NAMALWA (cell line): ENCODE results near the gene CAMK2G.
"Not testable (repeated sequence)": the region's sequence is repeated elsewhere in the genome, so short reads cannot be mapped to it uniquely, and the experiment has no call there.

Experiments
- DNase-seq: peaks from one replicate; pipeline ENCODE4 v3.0.0-alpha.2; 2015; ENCODE audit warnings: low spot score

Gene CAMK2G

DNA sequence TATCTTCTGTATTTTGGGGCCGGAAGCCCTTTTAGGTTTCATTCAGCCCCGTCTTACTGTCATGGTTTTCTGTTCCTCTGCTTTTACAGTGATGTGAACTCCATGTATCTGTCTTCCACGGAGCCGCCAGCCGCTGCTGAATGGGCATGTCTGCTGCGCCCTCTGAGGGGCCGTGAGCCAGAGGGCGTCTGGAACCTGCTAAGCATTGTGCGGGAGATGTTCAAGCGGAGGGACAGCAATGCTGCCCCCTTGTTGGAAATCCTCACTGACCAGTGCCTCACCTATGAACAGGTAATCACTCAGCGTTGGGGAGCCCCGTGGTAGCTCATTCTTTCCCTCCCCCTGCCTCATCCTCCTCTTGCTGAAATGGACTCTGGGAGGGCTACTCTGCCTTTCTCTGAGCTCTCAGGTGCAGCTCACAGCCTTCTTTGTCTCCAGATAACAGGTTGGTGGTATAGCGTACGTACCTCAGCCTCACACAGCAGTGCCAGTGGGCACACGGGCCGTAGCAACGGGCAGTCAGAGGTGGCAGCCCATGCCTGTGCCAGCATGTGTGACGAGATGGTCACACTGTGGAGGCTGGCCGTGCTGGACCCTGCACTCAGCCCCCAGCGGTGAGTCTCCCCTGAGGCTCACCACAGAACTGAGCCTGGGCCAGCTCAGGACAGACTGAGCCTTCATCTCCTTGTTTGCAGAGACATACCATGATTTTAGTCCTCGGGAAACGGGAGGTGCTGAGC, 83.3 kb downstream of the CAMK2G start:
- DNase-seq = no peak

DNA sequence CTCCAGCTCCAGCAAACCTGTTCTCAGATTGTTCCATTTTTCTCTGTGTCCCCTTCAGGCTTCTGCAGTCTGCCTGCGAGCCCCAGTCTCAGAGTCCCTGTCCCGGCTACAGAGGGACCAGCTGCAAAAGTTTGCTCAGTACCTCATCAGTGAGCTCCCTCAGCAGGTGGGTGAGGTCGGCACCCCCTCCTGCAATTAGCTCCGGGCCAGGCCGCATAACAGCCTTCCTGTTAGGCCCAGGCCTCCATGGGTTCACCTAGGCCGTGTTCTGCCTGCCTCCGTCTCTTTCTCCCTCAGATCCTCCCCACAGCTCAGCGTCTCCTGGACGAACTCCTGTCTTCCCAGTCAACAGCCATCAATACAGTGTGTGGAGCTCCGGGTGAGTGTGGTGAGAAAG, 84.7 kb downstream of the CAMK2G start:
- DNase-seq = no peak

DNA sequence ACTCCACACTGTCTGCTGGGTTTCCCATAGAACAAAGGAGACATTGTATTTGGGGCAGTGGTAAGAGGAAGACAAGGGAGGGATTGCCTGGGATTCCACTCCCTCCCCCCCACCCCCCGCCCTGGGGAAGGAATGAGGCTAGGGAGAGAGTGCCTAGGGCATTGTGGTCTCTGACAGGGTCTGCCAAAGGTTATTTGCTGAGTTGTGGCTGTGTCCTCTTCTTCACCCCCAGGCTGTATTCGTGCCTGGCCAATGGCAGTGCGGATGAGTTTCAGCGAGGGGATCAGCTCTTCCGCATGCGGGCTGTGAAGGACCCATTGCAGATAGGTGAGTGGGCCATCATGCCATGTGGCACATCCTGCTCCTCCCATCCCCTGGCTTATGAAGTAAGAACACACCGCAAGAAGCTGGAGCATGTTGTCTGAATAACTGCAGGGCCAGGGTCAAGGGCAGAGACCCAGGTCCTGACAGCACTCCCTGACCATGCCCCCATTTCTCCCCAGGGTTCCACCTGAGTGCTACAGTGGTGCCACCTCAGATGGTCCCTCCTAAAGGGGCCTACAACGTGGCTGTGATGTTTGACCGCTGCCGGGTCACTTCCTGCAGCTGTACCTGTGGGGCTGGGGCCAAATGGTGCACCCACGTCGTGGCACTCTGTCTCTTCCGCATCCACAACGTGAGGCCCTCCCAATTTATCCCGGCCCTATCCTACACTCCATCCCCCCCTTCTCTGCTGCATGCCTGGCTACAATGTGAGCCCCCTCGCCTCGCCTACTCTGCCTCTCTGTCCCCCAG, 85.3 kb downstream of the CAMK2G start:
- no peak for DNase-seq

DNA sequence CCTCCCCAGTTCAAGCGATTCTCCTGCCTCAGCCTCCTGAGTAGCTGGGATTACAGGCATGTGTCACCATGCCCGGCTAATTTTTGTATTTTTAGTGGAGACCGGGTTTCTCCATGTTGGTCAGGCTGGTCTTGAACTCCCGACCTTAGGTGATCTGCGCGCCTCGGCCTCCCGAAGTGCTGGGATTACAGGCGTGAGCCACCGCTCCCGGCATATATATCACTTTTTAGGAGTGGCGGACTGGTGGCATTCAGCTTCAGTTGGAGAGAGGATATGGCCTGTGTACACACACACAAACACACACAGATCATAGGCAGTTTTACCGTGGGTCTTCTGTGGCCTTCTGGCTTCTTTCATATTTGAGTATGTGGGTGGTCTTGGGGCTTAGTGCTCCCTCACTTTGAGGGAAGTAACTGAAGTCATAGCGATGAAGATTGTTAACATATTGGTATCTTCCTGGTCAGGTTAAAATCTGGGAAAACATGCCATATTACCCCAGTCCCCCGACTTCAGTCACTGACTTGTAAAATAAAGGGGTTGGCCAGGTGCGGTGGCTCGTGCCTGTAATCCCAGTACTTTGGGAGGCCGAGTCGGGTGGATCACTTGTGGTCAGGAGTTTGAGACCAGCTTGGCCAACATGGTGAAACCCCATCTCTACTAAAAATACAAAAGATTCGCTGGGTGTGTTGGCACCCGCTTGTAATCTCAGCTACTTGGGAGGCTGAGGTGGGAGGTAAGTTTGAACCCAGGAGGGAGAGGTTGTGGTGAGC, 87.1 kb downstream of the CAMK2G start:
- not testable (repeated sequence) for DNase-seq

DNA sequence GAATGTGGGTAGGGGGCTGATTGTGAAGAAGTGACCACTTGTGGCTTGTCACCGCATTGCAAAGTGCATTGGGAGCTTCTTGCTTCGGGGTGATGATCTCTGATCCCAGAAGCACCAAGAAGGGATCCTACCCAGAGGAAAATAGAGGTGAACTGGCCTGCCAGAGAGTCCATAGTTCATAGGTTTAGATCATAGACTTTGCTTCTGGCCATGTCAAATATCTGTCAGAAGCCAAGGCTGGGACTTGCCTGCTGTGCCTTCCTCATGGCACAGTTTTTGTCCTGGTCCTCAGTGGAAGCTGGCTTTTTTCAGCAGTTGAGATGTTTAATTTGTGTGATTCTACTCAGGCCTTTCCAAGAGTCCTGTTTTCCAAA, 87.9 kb downstream of the CAMK2G start:
- DNase-seq = no peak

DNA sequence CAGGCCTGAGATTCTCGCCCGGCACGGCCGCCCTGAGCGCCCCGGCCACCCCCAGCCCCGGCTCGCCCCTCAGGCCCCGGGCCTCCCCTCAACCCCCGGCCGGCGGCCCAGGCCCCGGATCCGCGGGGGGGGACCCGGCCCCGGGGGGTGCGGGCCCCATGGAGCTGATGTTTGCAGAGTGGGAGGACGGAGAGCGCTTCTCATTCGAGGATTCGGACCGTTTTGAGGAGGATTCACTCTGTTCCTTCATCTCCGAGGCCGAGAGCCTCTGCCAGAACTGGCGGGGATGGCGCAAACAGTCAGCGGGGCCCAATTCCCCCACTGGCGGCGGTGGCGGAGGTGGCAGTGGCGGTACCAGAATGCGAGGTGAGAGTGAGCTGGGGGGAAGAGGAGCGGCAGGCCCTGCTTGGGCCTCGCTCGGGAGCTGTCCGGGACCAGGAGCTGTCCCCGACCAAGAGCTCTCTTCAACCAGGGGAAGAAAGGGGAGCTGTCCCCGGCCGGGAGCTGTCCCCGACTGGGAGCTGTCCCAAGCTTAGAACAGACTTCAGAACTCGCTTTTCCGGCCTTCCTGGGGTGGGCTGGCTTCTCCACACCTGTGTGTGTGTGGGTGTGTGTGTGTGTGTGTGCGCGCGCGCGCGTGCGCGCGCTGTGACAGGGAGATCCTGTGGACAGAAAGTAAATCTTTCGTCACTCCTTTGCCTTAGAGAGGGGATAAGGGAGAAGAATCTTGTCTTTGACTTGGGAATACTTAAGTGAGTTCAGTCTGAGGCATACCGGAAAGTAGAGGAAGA, 88.4 kb downstream of the CAMK2G start:
- peak; percentile 33 for DNase-seq

DNA sequence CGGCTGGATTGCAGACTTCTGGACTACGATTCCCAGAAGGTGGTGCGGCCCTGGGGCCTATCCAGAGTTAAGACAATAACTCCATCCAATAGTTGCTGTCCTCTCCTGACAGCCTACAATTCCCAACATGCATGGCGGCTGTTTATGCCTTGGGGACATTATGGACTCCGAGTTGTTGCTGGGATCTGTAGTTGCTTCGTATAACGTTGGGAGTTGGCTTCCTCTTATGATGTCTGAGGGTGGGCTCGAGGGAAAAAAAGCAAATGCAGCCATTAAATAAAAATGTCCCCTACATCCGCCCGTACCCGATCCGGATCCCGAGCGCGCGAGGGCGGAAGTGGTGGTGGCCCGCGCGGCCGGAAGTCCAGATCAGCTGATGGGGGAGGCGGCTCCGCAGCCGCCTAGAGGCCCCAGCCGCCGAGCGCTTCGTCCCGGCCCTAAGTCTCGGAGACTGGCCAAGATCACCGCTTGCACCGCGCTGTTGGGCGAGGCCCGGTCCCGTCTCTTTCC, 89.1 kb downstream of the CAMK2G start, which contains the start of gene ZSWIM8:
Gene ZSWIM8 (plus strand): TSS at position 396 of the 510 bp plus-strand sequence. CDS start 273 bp downstream, outside the sequence.
- peak; percentile 90 for DNase-seq

DNA sequence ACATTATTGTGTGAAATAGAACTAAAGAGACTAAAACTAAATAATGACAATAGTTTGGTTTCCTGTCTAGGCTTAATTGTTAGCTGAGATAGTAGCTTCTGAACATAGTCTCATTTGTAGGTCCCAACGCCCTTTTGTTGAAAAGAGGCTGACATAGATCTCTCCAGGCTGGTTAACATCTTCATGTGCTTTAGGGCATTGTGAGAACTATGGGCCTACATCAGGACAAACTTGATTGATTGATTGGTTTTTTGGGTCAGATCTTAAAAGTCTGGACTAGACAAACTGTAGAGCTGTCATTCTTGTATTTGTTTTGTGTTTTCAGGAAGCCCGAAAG, 91.6 kb downstream of the CAMK2G start:
- DNase-seq = no peak

DNA sequence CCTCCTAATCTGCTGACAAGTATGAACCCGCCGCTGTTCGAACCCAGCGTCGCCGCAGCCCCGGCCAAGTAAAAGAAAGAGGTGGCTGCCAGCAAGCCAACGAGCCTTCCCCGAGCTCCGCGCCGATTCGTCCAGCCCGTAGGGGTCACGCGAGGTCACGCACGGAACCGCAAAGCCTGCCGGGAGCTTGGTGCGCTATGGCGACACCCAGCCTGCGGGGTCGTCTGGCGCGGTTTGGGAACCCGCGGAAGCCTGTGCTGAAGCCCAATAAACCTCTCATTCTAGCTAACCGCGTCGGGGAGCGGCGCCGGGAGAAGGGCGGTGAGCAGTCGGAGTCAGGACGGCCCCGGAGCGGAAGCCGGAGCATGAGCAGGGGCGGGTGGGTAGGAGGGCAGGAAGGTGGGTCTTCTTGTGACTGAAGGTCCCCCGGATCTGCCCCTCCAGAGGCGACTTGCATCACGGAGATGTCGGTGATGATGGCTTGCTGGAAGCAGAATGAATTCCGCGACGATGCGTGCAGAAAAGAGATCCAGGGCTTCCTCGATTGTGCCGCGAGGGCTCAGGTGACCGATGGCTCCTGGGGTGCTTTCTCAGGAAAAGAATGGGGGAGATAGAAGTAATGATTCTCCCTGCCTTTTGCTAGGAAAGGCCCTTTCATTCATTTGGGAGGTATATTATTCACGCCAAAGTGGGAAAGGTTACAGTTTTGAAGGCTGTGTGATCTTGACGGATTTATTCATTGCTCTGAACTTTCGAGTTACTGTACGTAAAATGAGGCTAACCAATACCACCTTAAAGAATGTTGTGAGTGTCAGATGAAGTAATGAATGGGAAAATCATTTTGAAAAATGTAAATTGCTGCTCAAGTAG, 92.2 kb downstream of the CAMK2G start, which contains the start of gene CHCHD1:
Gene CHCHD1 (plus strand): TSS at position 170 of the 870 bp plus-strand sequence. CDS start 28 bp downstream, at position 198.
- DNase-seq = peak; percentile 80

DNA sequence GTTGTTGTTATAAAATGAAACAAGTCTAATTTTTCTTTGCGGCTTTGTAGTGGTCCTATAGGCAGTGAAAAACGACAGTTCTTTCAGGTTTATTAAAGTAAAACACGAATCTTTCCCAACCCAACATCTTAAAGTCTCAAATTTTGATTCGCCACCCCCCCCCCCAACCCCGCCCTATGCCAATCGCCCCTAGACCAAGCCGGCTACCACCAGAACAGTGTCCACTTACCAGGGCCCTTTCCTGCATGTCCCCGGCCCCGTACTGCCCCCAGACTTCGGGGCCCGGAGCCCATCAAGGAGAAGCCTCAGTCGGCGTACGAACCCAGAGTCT, 92.8 kb downstream of the CAMK2G start:
- no peak for DNase-seq

DNA sequence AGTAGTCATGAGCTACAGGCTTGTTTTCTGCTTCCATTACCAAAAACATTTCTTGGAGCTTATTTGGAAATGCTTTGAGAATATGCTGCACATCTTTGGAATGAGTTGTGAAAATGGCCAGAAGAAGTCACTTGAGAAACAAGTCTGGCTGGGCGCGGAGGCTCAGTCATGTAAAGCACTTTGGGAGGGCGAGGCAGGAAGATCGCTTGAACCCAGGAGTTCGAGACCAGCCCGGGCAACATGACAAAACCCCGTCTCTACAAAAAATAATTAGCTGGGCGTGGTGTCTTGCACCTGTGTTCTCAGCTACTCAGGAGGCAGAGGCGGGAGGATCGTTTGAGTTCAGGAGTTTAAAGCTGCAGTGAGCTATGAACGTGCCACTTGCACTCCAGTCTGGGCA, 93.4 kb downstream of the CAMK2G start:
- peak; percentile 41 for DNase-seq

DNA sequence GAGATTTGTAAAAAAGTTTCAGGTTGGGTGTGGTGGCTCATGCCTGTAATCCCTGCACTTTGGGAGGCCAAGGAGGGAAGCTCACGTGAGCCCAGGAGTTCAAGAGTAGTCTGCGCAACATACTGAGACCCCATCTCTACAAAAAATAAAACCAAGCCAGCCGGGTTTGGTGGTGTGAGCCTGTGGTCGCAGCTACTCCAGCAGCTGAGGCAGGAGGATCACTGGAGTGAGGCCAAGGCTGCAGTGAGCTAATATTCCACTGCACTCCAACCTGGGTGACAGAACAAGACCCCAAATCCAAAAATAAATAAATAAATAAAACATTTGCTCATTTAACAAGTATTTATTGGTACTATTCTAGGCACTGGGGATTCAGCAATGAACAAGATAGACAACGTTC, 94.1 kb downstream of the CAMK2G start:
- DNase-seq = no peak

DNA sequence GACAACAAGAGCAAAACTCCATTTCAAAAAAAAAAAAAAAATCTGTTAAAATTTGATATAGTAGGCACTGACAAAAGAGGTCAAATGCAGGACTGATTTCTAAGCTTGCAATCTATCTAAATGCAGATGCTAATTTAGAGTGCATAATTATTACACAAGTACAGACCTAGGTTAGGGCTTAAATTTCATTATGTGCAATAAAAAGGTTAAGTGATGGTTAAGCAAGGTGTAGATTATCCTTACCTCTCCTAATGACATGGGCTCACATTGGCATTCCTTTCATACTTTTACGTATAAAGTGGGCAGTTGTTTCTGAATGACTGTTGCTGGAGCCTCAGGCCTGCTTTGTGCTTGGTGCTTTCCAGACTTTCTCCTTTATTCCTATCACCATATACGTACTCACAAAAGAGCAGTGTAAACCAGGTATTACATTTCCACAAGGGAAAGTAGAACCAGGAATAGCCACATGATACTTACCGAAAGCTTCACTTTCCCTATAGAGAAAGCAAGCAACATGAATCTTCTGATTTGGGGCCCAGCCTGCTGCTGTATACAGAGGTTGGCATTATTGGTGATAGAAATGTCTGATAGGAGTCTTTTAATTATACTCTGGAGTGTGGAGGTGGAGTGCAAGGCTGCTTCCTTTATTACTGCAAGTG, 94.7 kb downstream of the CAMK2G start:
- no peak for DNase-seq

DNA sequence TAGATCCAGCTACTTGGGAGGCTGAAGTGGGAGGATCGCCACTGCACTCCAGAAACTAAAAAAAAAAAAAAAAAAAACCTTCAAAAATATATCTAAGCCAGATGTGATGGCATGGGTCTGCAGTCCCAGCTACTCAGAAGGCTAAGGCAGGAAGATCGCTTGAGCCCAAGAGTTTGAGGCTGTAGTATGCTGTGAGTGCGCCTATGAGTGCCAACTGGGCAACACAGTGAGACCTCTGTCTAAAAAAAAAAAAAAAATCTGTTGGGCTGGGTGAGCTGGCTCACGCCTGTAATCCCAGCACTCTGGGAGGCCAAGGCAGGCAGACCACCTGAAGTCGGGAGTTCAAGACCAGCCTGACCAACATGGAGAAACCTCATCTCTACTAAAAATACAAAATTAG, 95.3 kb downstream of the CAMK2G start:
- no peak for DNase-seq

DNA sequence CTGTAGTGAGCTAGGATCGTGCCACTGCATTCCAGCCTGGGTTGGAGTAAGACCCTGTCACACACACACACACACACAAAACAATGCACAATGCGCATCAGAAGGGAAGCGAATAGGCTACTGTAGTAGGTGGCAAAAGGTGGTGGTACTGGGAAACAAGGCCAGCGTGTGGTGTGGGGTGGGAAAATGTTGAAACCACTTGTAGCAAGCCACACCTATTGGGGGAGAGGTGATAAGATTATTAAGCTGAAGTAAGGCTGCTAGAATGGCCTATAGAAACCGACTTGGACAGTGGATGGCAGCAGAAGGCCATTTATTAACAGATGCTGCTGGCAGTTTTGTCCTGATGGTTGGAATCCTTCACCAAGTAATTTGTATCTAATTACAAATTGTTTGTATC, 99.7 kb downstream of the CAMK2G start:
- DNase-seq = peak; percentile 37

DNA sequence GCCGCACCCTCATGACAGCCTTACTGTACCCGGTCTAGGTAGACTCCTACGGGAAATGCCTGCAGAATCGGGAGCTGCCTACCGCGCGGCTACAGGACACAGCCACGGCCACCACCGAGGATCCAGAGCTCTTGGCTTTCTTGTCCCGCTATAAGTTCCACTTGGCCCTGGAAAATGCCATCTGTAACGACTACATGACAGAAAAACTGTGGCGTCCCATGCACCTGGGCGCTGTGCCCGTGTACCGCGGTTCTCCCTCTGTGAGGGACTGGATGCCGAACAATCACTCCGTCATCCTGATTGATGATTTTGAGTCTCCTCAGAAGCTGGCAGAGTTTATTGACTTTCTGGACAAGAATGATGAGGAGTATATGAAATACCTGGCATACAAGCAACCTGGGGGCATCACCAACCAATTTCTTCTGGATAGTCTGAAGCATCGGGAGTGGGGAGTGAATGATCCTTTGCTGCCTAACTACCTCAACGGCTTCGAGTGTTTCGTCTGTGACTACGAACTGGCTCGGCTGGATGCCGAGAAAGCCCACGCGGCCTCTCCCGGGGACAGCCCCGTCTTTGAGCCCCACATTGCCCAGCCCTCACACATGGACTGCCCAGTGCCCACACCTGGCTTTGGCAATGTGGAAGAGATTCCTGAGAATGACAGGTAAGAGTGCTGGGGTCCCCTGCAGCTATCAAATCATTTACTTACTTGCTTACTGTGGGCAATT, 101.0 kb downstream of the CAMK2G start:
- peak; percentile 14 for DNase-seq

DNA sequence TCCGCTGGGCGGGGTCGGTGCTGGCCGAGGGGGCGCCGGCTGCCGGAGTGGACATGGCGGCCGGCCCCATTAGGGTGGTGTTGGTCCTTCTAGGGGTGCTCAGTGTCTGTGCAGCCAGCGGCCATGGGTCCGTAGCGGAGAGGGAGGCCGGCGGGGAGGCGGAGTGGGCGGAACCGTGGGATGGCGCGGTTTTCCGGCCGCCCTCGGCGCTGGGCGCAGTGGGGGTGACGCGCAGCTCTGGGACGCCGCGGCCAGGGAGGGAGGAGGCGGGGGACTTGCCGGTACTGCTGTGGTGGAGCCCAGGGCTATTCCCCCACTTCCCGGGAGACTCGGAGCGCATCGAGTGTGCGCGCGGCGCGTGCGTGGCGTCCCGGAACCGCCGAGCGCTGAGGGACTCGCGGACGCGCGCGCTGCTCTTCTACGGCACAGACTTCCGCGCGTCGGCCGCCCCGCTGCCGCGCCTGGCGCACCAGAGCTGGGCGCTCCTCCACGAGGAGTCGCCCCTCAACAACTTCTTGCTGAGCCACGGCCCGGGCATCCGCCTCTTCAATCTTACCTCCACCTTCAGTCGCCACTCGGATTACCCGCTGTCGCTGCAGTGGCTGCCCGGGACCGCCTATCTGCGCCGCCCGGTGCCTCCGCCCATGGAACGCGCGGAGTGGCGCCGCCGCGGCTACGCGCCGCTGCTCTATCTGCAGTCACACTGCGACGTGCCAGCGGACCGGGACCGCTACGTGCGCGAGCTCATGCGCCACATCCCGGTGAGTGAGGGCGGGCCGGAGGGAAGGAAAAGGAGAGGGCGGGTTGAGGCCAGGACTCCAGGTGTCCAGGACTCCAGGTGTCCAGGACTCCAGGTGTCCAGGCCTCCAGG, 101.8 kb downstream of the CAMK2G start:
- peak; percentile 52 for DNase-seq

DNA sequence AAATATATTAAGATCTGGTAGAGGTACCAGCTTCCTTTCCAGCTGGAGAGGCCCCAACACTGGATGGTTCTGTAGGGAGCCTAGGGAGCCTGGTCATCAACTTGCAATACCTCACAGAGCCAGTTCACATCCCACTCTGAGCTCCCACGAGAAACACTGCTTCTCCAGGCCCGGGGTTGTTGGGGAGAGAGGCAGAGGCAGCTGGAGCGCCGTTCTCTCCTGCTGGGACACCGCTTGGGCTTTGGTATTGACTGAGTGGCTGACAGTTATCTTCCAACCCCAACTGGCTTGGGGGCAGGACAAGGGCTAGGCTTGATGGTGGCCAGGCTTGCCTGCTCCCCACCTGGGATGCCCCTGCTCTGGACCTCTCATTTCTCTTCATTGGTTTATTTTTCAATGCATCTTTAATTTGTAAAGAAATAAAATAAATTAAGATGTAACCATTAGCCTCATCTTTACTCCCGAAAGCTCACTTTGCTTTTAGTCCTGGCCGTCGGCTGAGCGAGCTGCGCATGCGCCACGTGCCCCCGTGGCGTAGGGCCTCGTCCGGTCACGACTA, 102.6 kb downstream of the CAMK2G start:
- DNase-seq = no peak
